Memory B cell (primary cell): ENCODE data around the gene AJAP1.
"Not testable (repeated sequence)": the region's sequence is repeated elsewhere in the genome, so short reads cannot be mapped to it uniquely, and the experiment has no call there.

Experiments
- ATAC-seq: fragments of 150-1000 bp; cut with Tn5 transposase; 2 replicates; pipeline ENCODE4 v1.10.0; 2021; ENCODE audit warnings: low read depth, mild to moderate bottlenecking, moderate library complexity
- DNase-seq, 2 donors: peaks; one replicate each; pipeline ENCODE4 v3.0.0; 2022; ENCODE audit warnings: low spot score in 2 of 2
- H3K27ac Mint-ChIP-seq: one replicate; pipeline ENCODE4 v1.8.0; 2022; ENCODE audit warnings: mild to moderate bottlenecking, moderate library complexity, mixed read lengths
- H3K27me3 Mint-ChIP-seq: one replicate; pipeline ENCODE4 v1.8.0; 2022; ENCODE audit warnings: mixed read lengths
- H3K36me3 Mint-ChIP-seq: one replicate; pipeline ENCODE4 v1.8.0; 2022; ENCODE audit warnings: mild to moderate bottlenecking, mixed read lengths
- H3K4me1 Mint-ChIP-seq: one replicate; pipeline ENCODE4 v1.8.0; 2022; ENCODE audit warnings: mixed read lengths
- H3K4me3 Mint-ChIP-seq: one replicate; pipeline ENCODE4 v1.8.0; 2022; ENCODE audit warnings: mild to moderate bottlenecking, moderate library complexity, mixed read lengths
- H3K9me3 Mint-ChIP-seq: one replicate; pipeline ENCODE4 v1.8.0; 2022; ENCODE audit warnings: mixed read lengths

AJAP1 gene, protein sequence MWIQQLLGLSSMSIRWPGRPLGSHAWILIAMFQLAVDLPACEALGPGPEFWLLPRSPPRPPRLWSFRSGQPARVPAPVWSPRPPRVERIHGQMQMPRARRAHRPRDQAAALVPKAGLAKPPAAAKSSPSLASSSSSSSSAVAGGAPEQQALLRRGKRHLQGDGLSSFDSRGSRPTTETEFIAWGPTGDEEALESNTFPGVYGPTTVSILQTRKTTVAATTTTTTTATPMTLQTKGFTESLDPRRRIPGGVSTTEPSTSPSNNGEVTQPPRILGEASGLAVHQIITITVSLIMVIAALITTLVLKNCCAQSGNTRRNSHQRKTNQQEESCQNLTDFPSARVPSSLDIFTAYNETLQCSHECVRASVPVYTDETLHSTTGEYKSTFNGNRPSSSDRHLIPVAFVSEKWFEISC

DNA sequence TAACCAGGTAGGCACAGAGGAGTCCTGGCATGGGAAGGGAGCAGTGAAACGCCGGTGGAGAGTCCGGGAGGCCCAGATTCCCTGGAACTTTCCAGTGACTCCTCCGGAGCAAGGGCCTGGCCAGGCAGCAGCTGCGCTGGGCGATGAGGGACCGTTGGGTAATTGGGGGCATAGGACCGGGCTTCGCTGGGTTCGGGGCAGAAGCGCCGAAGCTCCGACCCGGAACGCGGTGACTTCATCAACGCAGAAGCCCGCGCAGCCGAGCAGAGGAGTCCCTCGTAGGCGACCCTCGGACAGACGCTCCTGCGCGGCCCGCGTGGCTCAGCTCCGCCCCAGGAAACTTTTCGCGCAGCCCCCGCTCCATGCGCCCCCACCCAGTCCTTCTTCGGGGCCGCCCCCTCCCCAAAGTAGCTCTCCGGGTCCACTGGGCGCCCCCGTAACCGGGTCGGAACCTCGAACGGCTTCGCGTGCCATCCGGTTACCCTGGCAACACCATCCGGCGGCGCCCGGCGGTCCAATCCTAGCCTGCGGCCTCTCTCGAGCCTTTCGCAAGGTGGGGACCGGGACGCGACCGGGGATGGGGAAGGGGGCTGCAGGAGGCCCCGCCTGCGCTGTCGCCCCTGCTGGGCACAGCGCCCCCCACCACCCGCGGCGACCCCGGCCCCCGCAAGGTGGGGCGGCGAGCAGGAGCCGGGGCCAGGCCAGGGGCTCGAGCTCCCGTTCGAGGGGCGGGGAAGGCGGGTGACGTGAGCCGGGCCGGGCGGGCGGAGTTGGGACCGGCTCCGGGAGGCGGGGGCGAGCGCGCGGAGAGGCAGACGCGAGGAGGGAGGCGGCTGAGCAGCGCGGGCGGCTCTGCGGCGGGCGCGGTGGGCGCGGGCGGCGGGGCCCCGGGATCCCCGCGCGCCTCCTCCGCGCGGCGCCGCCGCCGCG, at the start of gene AJAP1:
Gene AJAP1 (plus strand): TSS at position 814 of the 930 bp plus-strand sequence. CDS start 817 bp downstream, outside the sequence.
- Mint-ChIP-seq H3K36me3 (no peaks in the 10 kb centered on the region), H3K9me3 (no peaks in the 10 kb centered on the region), H3K27me3 (peaks cover 11% of the 10 kb centered on the region), H3K27ac (no peak within 1 kb of the TSS), H3K4me1 (no peaks in the 10 kb centered on the region), H3K4me3 (no peak within 1 kb of the TSS)
- DNase-seq (no peak), ATAC-seq (no peak)

DNA sequence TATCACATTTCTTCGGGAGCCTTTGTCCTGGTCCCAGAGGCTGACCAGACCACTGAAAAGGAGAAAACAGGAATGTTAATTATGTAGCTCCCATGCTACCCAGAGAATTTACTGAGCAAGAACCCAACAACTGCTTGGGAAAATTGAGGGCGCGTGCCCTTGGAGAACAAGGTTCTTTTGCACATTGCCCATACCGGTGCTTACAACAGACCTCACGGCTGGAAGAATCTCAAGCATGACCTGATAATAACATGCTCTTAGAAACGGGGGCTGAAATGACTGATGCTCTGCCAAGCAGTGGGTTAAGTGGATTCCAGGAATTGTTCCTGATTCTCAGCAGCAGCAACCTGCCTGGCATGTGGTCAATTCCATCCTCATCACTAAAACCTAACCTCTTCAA, 49.3 kb upstream of the AJAP1 start:
- no peaks in the 10 kb centered on the region for H3K4me1 Mint-ChIP-seq
- H3K4me3 Mint-ChIP-seq, result no peak overlapping the region

DNA sequence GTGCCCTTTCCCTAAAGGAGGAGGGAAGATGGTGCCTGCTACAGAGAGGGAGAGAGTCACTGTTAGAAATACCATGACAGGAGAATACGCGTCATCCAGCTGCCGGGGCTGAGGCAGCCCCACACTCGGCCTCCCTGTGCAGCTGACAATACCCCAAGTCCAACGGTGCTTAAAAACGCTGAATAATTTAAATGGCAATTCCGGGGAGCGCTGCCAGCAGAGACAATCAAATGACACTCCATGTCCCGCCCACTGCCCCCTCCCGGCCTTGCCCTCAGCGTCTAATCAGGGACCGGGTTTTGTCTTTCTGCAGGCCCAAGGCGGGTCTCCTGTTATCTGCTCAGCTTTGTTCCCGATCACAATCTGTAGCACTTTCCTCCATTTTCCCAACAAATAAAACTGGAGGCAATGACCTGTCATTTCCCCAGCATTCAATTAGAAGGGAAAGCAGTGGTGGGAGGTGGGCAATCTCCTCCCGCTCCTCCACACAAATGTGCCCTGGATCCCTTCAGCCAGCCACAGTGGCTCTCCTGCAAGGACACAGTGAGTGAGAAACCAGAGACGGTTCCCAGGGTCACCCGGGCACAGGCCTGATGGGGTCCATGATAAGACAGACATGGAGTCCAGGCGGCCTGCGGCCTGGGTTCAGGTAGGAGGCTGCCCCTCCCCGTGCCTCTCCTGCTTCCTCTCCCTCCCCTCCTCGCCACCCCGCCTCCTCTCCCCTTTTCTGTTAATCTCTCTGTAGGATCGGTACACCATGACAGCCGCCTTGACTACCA, 42.7 kb upstream of the AJAP1 start:
- DNase-seq (no peak), ATAC-seq (no peak)
- H3K27me3 Mint-ChIP-seq, result peaks cover 11% of the 10 kb centered on the region
- H3K27ac Mint-ChIP-seq, result no peak overlapping the region
- no peaks in the 10 kb centered on the region for H3K4me1 Mint-ChIP-seq
- H3K36me3 Mint-ChIP-seq, result no peaks in the 10 kb centered on the region
- H3K9me3 Mint-ChIP-seq, result peaks cover 6% of the 10 kb centered on the region
- H3K4me3 Mint-ChIP-seq, result no peak overlapping the region

More for the DNA sequence above, 49.3 kb upstream of the AJAP1 start:
- peaks cover 2% of the 10 kb centered on the region for H3K9me3 Mint-ChIP-seq
- no peaks in the 10 kb centered on the region for H3K36me3 Mint-ChIP-seq
- DNase-seq (no peak), ATAC-seq (no peak)
- H3K27me3 Mint-ChIP-seq, result peaks cover 22% of the 10 kb centered on the region
- no peak overlapping the region for H3K27ac Mint-ChIP-seq

DNA sequence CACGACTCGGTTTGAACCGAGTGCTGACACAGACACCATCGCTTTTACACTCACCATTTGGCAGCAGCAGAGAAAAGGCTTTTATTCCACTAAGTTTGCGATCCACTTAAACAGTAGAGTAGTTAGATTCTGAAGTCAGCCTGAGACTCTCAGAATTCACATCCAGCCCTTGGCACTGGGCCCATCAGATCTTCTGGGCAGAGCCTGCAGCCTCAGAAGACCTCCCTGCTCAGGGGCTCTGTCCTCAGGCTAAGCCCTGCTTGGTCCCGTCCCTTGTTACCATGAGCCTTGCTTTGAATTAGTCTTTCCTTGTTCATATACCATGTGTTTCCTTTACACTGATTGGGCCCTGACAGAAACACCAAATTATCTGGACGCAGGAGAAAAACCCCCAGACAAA, 41.4 kb upstream of the AJAP1 start:
- ATAC-seq, result no peak
- Mint-ChIP-seq H3K36me3 (no peaks in the 10 kb centered on the region), H3K4me3 (no peak overlapping the region), H3K27ac (no peak overlapping the region), H3K27me3 (peaks cover 10% of the 10 kb centered on the region), H3K4me1 (no peaks in the 10 kb centered on the region), H3K9me3 (peaks cover 6% of the 10 kb centered on the region)
- DNase-seq, result no peak

DNA sequence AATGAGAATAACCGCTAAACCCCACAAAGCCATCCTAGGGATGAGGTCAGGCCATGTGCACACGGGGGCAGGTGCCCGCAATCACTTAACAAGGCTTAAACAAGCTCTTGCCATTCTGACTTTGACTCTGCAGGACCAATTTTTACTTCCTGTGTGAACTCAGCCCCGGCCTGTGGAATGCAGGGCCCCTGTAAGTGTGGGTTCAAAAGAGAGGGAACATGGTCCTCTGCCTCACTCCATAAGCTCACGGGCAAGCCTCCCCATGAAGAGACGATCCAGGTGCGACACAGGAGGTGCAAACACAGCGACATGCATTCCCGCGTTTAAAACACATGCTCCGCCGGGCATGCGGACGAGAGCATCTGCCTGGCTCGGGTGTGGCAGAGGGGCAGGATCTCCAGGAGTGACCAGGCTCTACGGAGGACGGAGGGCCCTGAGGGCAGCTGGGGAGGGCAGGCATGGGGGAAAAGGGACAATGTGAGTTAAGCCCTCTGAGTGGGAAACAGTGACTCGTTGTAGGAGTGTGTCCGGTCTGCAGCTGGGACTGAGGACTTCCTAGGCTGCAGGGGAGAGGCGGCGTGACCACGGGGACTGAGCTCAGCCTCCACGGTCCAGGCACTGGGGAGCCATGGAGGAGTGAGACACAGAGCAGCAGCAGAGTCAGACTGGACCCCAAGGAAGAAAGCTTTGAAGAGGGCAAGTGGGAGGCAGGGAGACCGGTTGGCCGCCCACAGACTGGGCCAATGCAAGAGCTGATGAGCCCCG, 40.6 kb upstream of the AJAP1 start:
- Mint-ChIP-seq H3K4me3 (no peak overlapping the region), H3K4me1 (no peaks in the 10 kb centered on the region), H3K27ac (no peak overlapping the region), H3K9me3 (peaks cover 4% of the 10 kb centered on the region), H3K27me3 (peaks cover 6% of the 10 kb centered on the region), H3K36me3 (no peaks in the 10 kb centered on the region)
- no peak for ATAC-seq
- DNase-seq, result no peak

DNA sequence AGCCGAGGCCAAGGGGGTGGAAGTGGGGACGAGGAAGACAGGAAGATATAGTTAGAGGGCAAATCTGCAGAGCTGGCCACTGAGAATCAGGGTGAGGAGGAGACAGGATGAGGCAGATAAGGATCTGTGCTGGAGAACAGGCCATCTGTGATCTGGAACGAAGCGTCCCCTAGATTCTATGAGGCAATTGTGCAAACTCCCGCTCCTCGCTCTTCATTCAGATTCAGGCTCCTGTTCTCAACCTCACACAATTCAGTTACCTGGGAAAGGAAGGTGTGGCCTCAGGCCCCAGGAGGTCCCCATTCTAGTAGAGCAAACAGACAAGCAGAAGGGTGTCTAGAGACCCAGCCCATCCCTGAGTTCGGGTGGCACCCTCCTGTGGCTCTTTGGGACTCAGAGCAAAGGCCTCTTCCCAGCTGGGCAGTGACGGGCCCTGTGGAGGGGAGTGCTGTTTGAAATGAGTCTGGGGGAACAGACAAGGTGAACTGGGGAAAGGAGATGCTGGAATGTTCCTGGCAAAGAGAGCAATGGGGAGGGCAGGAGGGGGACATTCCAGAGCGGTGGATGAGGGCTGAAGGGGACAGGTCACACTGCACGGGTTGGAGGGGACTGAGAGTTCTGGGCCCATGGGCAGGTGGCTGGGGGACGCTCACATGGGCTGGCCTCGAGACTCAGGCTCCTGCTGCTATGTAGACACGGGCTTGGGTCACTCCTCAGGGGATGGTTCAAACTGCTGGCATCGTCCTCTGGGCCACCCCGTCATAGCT, 39.9 kb upstream of the AJAP1 start:
- H3K27me3 Mint-ChIP-seq, result peaks cover 6% of the 10 kb centered on the region
- no peak for DNase-seq
- H3K36me3 Mint-ChIP-seq, result no peaks in the 10 kb centered on the region
- H3K27ac Mint-ChIP-seq, result no peak overlapping the region
- no peaks in the 10 kb centered on the region for H3K4me1 Mint-ChIP-seq
- peaks cover 4% of the 10 kb centered on the region for H3K9me3 Mint-ChIP-seq
- ATAC-seq, result no peak
- no peak overlapping the region for H3K4me3 Mint-ChIP-seq

DNA sequence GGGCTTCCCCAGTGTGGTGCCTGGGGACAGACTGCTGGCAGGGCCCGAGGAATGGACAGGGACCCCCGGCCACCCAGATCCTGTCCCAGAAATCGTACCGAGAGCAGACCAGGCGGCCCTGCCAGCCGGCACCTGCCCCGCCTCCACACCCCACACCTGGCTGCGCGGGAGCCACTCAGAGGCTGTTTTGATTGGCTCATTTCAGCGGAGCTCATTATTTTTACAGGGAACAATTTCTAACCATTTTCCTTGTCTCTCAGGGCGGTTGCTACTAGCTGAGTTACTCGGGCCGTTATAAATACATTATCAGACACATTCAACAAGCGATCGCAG, 39.3 kb upstream of the AJAP1 start:
- ATAC-seq, result no peak
- Mint-ChIP-seq H3K9me3 (peaks cover 4% of the 10 kb centered on the region), H3K4me1 (no peaks in the 10 kb centered on the region), H3K27ac (no peak overlapping the region), H3K4me3 (no peak overlapping the region), H3K27me3 (peaks cover 6% of the 10 kb centered on the region), H3K36me3 (no peaks in the 10 kb centered on the region)
- no peak for DNase-seq

DNA sequence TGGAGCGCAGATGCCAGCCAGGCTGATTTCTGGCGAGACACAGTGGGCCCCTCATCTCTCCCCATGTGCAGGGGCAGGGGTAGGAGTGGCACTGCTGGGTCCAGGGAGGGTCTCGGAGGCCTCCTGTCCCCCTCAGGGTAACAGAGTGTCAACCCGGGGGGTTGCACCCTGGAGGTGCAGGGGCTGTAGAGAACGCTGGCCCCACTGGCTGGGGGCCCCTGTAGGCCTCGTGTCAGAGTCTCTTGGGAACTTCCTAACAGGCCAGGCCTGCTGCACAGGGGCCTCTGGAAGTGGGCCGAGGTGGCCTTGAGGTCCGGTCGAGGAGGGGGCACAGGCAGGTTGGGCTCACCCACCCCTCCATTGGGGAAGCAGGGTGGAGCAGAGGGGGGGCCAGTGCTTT, 38.9 kb upstream of the AJAP1 start:
- Mint-ChIP-seq H3K4me3 (no peak overlapping the region), H3K36me3 (no peaks in the 10 kb centered on the region), H3K27ac (no peak overlapping the region), H3K9me3 (peaks cover 4% of the 10 kb centered on the region), H3K4me1 (no peaks in the 10 kb centered on the region), H3K27me3 (peaks cover 6% of the 10 kb centered on the region)
- DNase-seq (no peak), ATAC-seq (no peak)

DNA sequence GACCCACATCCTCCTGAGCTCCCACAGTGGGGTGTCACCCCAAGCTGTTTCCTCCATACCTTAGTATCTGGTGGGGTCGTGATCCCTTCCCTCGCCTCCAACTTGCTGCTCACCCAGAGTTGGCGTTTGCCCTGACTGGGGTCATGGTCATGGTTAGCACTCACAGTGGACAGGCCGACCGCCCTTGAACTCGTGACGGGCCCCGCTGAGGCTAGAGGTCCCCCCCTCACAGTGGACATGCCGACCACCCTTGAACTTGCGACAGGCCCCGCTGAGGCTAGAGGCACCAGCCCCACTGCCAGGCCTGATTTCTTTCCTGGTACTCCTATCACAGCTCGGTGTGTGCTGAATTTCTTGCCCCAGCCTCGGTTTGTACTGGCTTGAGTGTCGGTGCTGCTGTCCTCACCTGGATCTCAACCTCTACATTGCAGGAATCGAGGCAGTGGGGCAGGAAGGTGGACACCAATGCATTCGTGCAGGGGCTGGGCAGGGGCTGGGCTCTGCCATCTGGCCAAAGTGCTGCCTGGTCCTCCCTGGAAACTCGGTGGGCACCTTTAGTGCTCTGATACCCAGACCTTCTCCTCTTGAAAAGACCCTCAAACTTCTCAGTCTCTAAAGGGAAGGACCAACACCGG, 37.5 kb upstream of the AJAP1 start:
- no peaks in the 10 kb centered on the region for H3K4me1 Mint-ChIP-seq
- no peaks in the 10 kb centered on the region for H3K36me3 Mint-ChIP-seq
- DNase-seq (no peak), ATAC-seq (no peak)
- H3K4me3 Mint-ChIP-seq, result no peak overlapping the region
- no peak overlapping the region for H3K27ac Mint-ChIP-seq
- peaks cover 4% of the 10 kb centered on the region for H3K27me3 Mint-ChIP-seq
- no peaks in the 10 kb centered on the region for H3K9me3 Mint-ChIP-seq

DNA sequence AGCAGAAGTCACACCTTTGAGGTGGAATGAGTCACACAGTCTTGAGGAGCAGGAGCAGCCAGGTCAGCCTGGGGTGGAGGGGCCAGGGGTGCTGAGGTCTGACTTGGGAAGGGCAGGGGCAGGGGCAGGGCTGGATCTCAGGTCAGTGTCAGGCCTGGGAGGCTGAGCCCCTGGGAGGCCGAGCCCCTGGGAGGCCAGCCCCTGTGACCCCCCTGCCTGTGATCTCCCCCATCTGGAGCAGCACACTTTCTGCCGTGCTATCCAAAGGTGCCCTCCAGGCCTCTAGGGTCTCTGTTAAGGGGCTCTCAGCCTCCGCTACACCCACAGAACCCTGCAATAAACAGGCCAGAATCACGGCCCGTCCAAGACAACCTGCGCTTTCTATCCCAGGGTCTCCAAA, 36.9 kb upstream of the AJAP1 start:
- H3K27me3 Mint-ChIP-seq, result peaks cover 2% of the 10 kb centered on the region
- DNase-seq, result no peak
- no peaks in the 10 kb centered on the region for H3K4me1 Mint-ChIP-seq
- no peaks in the 10 kb centered on the region for H3K36me3 Mint-ChIP-seq
- H3K27ac Mint-ChIP-seq, result no peak overlapping the region
- no peak overlapping the region for H3K4me3 Mint-ChIP-seq
- ATAC-seq, result no peak
- H3K9me3 Mint-ChIP-seq, result no peaks in the 10 kb centered on the region

DNA sequence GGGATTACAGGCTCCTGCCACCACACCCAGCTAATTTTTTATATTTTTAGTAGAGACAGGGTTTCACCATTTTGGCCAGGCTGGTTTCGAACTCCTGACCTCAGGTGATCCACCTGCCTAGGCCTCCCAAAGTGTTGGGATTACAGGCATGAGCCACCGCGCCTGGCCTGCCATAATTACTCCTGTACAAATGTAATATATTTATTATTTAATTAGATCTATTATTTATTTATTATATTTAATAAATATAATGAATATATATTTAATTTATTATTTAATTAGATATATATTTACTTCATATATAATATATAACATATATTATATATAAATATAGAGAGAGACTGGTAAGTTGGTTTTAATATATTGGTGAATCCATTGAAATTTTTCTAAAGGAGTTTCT, 35.6 kb upstream of the AJAP1 start:
- ATAC-seq, H3K27ac Mint-ChIP-seq, H3K9me3 Mint-ChIP-seq, H3K36me3 Mint-ChIP-seq, DNase-seq, H3K4me3 Mint-ChIP-seq, H3K4me1 Mint-ChIP-seq, H3K27me3 Mint-ChIP-seq: not testable (repeated sequence)

DNA sequence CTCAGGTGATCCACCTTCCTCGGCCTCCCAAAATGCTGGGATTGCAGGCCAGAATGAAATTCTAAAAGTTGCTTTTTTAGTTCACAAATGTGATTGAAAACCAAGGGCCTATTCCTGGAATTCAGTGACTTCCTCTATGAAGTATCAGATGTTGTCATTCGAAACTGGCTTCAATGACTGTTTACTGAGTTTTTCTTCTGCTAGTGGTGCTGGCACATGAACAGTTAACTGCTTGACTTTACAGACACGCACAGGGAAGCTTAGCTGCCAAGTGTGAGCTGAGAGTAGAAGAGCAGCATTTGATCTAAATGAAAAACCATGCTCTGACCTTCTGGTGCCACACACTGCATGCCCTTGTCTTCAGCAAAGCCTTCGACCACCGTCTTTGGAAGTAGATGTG, 32.8 kb upstream of the AJAP1 start:
- Mint-ChIP-seq H3K4me3 (no peak overlapping the region), H3K27ac (no peak overlapping the region), H3K4me1 (no peaks in the 10 kb centered on the region), H3K9me3 (no peaks in the 10 kb centered on the region), H3K27me3 (peaks cover 2% of the 10 kb centered on the region), H3K36me3 (no peaks in the 10 kb centered on the region)
- no peak for ATAC-seq
- DNase-seq, result no peak
